Endothelial cell of umbilical vein (primary cell): ENCODE results near the gene ZNRF3. TPM values are rescaled to one million over a fixed set of nuclear protein-coding genes. Genes with fewer than 3 reads are reported as not detected.

Source experiments
- BruUV-seq: library from RNA; stranded (reverse); fragments of 400-500 nt; replicated peaks from 2 replicates; lab custom pipeline; 2021; lab: Mats Ljungman, UMichigan
- CTCF ChIA-PET: fragments of 300-600, 350-600 bp; sonication (Branson Sonifier 250); formaldehyde crosslinking; loops from one replicate; lab custom pipeline; 2021; ENCODE audit warnings: antibody characterized with exemption, inconsistent platforms; lab: Charles Lee
- POLR2A ChIA-PET: fragments of 300-600, 350-600 bp; sonication (Branson Sonifier 250); formaldehyde crosslinking; loops from one replicate; lab custom pipeline; 2021; ENCODE audit warnings: antibody characterized with exemption, inconsistent platforms; lab: Charles Lee
- DNase-seq: peaks from one replicate; pipeline ENCODE4 v3.0.0-alpha.2; 2011; ENCODE audit warnings: low read depth, low spot score
- FAIRE-seq: peaks from 2 replicates; lab custom pipeline; 2011; peaks lifted over from hg19 to GRCh38; lab: Jason Lieb, UNC
- H2AFZ ChIP-seq: 2 replicates; pipeline ENCODE4 v1.6.0; 2012; ENCODE audit warnings: low read depth, low read length, control low read depth, inconsistent platforms
- H3K27ac ChIP-seq: 2 replicates; pipeline ENCODE4 v1.5.1; 2011; ENCODE audit warnings: low read depth, mild to moderate bottlenecking, control low read depth, low read length, moderate library complexity; ENCODE audit not compliant: insufficient read depth
- H3K27me3 ChIP-seq, 2 experiments: 2 replicates each; pipeline versions ENCODE4 v1.6.0 to v1.6.1; 2011; ENCODE audit warnings: low read length in 2 of 2, mixed read lengths in 1 of 2; ENCODE audit not compliant: control insufficient read depth in 2 of 2, insufficient read depth in 2 of 2
- H3K36me3 ChIP-seq, 2 experiments: 2 replicates in 1 of 2; 3 replicates in 1 of 2; pipeline ENCODE4 v1.5.1; 2011; ENCODE audit warnings: low read length in 2 of 2, mild to moderate bottlenecking in 1 of 2, moderate library complexity in 1 of 2; ENCODE audit not compliant: control insufficient read depth in 2 of 2, insufficient read depth in 2 of 2; ENCODE audit errors: extremely low read depth in 1 of 2
- H3K4me1 ChIP-seq: 3 replicates; pipeline ENCODE4 v1.5.1; 2011; ENCODE audit warnings: mild to moderate bottlenecking, low read length; ENCODE audit not compliant: control insufficient read depth, insufficient read depth; ENCODE audit errors: extremely low read depth
- H3K4me2 ChIP-seq: 2 replicates; pipeline ENCODE4 v1.6.1; 2011; ENCODE audit warnings: low read length, control low read depth, mixed read lengths; ENCODE audit not compliant: insufficient read depth
- H3K4me3 ChIP-seq, 3 experiments: fragments of 200-600 bp in 1 of 3; sonication (generic), shearing (Covaris generic) in 1 of 3; replicated peaks in 1 of 3; 2 replicates each; pipeline ENCODE4 v1.5.1; 2011 to 2016; ENCODE audit warnings: control low read depth in 3 of 3, low read length in 3 of 3, mild to moderate bottlenecking in 2 of 3, inconsistent platforms in 1 of 3, low read depth in 1 of 3, moderate library complexity in 1 of 3; ENCODE audit not compliant: insufficient read depth in 1 of 3
- H3K79me2 ChIP-seq: 2 replicates; pipeline ENCODE4 v1.6.0; 2012; ENCODE audit warnings: low read length, inconsistent platforms; ENCODE audit not compliant: control insufficient read depth, insufficient read depth
- H3K9ac ChIP-seq: replicated peaks from 2 replicates; pipeline ENCODE3; 2011; ENCODE audit warnings: low read length, control low read depth; ENCODE audit not compliant: insufficient read depth; ENCODE audit errors: extremely low read depth
- H3K9me1 ChIP-seq: replicated peaks from 3 replicates; pipeline ENCODE4 v1.6.0; 2011; ENCODE audit warnings: mild to moderate bottlenecking, low read length; ENCODE audit not compliant: control insufficient read depth, insufficient read depth; ENCODE audit errors: extremely low read depth
- H3K9me3 ChIP-seq: replicated peaks from 2 replicates; pipeline ENCODE4 v1.5.1; 2012; ENCODE audit warnings: low read length, inconsistent platforms; ENCODE audit not compliant: control insufficient read depth, insufficient read depth
- H4K20me1 ChIP-seq: replicated peaks from 2 replicates; pipeline ENCODE3; 2011; ENCODE audit warnings: mild to moderate bottlenecking, low read length; ENCODE audit not compliant: control insufficient read depth, insufficient read depth; ENCODE audit errors: extremely low read depth
- EZH2 ChIP-seq: IDR thresholded peaks from 2 replicates; pipeline ENCODE4 v1.6.1; 2012; ENCODE audit warnings: borderline replicate concordance, low read depth, mild to moderate bottlenecking, moderate library complexity, low read length, inconsistent platforms; ENCODE audit not compliant: severe bottlenecking
- FOS ChIP-seq: IDR thresholded peaks from 2 replicates; pipeline ENCODE4 v1.6.1; 2011; ENCODE audit warnings: mild to moderate bottlenecking, low read length, moderate library complexity, borderline replicate concordance; ENCODE audit not compliant: insufficient read depth
- GATA2 ChIP-seq: IDR thresholded peaks from 2 replicates; pipeline ENCODE4 v1.7.0; 2011; ENCODE audit warnings: low read depth, mild to moderate bottlenecking, moderate library complexity, mixed read lengths, low read length; ENCODE audit not compliant: insufficient read length, insufficient read depth
- JUN ChIP-seq: IDR thresholded peaks from 2 replicates; pipeline ENCODE4 v1.6.1; 2011; ENCODE audit warnings: borderline replicate concordance, low read depth; ENCODE audit not compliant: insufficient read length, insufficient read depth
- MYC ChIP-seq: IDR thresholded peaks from one replicate; pipeline ENCODE4 v1.6.1; 2011; ENCODE audit warnings: mild to moderate bottlenecking, low read depth, low read length
- POLR2A ChIP-seq: IDR thresholded peaks from 2 replicates; pipeline ENCODE4 v1.6.1; 2012; ENCODE audit warnings: low read depth, mild to moderate bottlenecking, control low read depth, low read length
- POLR2AphosphoS5 ChIP-seq: IDR thresholded peaks from 2 replicates; pipeline ENCODE4 v1.6.1; 2012; ENCODE audit warnings: low read depth, mild to moderate bottlenecking, control low read depth, low read length, moderate library complexity; ENCODE audit not compliant: insufficient read depth
- dilution Hi-C: fragments of 300-500 bp; cut with MboI; formaldehyde crosslinking; loops from one replicate; pipeline ENCODE4 v1.15.0; 2019; ENCODE audit warnings: low sequenced_read_pairs; ENCODE audit not compliant: extremely low pct_ligation_motif_present
- intact Hi-C: fragments of 100-400 bp; cut with micrococcal nuclease; formaldehyde crosslinking; loops from one replicate; pipeline ENCODE4 v1.10.0; 2022
- polyA plus RNA-seq, 4 experiments: library from polyadenylated mRNA; depleted of rRNA in 3 of 4; stranded (reverse) in 3 of 4; unstranded in 1 of 4; fragments of >200 nt; gene quantifications; 2 replicates each; pipeline versions ENCODE4 v1.2.1 to v1.2.3, GENCODE V29; 2011 to 2012; ENCODE audit warnings: missing spikeins in 1 of 4
- total RNA-seq: library from RNA; stranded (reverse); gene quantifications from 2 replicates; pipeline ENCODE4 v1.2.3, GENCODE V29; 2021
- TF ChIP-seq, protein P1 (sequence below): IDR thresholded peaks from 2 replicates; pipeline ENCODE4 v1.6.1; 2011; ENCODE audit not compliant: insufficient read depth, insufficient read length

Gene ZNRF3
- total and polyA plus RNA-seq, 2 donors (not counting 3 experiments of a cell fraction or from before 2014, with no cell fraction given), result 2.7 to 5.2 TPM

DNA sequence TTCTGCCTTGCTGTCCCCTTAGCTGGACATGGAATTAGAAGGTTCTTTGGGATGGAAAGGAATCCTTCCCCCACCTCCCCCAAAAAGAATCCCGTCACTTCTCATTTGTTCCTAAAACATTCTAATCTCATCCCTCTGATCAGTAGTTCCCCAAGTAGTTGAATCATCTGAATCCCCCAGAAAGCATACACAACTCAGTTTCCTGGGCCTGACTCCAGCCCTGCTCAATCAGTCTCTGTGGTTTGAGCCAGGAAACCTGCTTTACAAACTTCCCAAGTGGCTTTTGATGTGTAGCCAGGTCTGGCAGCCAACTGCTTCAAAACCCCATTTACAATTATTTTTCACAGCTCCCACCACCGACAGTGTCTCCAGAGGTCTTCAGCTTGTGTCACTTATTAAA, 158.0 kb downstream of the ZNRF3 start:
- intact Hi-C loops, result loop anchor here (2.0 kb wide), 1 partner anchor 203 kb away; no protein-coding TSS in a partner anchor
- Histone ChIP-seq H4K20me1 (no peaks in the 10 kb centered on the region), H3K79me2 (no peaks in the 10 kb centered on the region), H3K4me2 (no peak overlapping the region), H3K4me3 (no peak overlapping the region), H3K9me1 (no peaks in the 10 kb centered on the region), H3K27me3 (no peaks in the 10 kb centered on the region), H3K9me3 (no peaks in the 10 kb centered on the region), H3K27ac (no peak overlapping the region), H3K36me3 (no peaks in the 10 kb centered on the region), H3K9ac (no peak overlapping the region), H2AFZ (no peak overlapping the region), H3K4me1 (peaks cover 28% of the 10 kb centered on the region)
- ChIA-PET CTCF (interaction anchor here (0.8 to 10.2 kb wide), 30 partner anchors 10 to 1021 kb away, joined by 3 to 256 read pairs (median 7); partner anchors contain the start of genes C22orf31, XBP1 and ZNRF3), POLR2A (no interaction called here)
- FAIRE-seq (peak; percentile 64), DNase-seq (peak; percentile 56)
- BruUV-seq, result no TSS peak
- dilution Hi-C loops, result no loop called here
- TF ChIP-seq JUN (no peak), POLR2A (no peak), EZH2 (no peak), MYC (no peak), GATA2 (peak; percentile 52)

DNA sequence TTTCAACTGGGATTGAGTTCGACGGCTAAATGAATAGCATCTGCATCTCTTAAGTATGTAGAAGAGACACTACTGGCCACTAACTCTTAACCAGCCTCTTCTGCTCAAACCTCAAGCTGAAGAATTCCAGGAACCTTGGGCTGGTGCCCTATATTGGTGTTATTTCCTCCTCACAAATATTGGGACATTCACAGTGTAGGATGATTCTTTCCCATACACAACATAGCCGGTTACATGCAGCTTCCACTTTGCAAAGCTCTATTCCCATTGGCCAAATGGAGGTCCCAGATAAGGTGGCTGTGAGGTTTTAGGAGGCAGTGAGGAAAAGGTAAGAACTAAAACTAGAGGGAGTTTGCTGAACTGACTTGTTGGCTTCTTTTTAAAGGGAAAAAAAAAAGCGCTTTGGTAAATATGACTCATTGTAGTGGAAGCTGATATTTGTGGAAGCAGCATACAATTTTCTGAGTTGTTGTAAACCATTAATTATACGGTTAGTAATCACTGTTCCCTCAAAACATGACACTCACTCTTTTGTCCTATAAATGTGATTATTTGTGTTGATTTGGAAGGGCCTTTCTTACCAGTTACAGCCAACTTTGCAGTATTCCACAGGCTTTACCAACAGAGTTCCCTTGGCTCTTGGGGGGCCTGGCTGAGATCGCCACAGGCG, 160.7 kb downstream of the ZNRF3 start:
- Histone ChIP-seq H3K79me2 (no peaks in the 10 kb centered on the region), H3K4me1 (peaks cover 28% of the 10 kb centered on the region), H2AFZ (peak overlapping the region; percentile 45), H3K4me2 (peak overlapping the region; percentile 46), H3K27me3 (no peaks in the 10 kb centered on the region), H3K27ac (peak overlapping the region; percentile 80), H3K9me3 (no peaks in the 10 kb centered on the region), H4K20me1 (no peaks in the 10 kb centered on the region), H3K9me1 (no peaks in the 10 kb centered on the region), H3K36me3 (no peaks in the 10 kb centered on the region), H3K4me3 (no peak overlapping the region), H3K9ac (peak overlapping the region; percentile 12)
- CTCF ChIA-PET, result interaction anchor here (1.0 to 10.2 kb wide), 6 partner anchors 13 to 444 kb away, joined by 3 to 256 read pairs (median 6); no protein-coding TSS in a partner anchor
- intact Hi-C loops, result loop anchor here (1.0 to 2.0 kb wide), 2 partner anchors 111 to 201 kb away; no protein-coding TSS in a partner anchor
- BruUV-seq, result no TSS peak
- TF ChIP-seq POLR2AphosphoS5 (no peak), MYC (no peak), EZH2 (no peak), FOS (peak; percentile 59), JUN (peak; percentile 42), GATA2 (no peak), POLR2A (no peak)
- TF ChIP-seq, protein P1, sequence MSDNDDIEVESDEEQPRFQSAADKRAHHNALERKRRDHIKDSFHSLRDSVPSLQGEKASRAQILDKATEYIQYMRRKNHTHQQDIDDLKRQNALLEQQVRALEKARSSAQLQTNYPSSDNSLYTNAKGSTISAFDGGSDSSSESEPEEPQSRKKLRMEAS, result no peak
- POLR2A ChIA-PET, result no interaction called here
- dilution Hi-C loops, result no loop called here
- FAIRE-seq (no peak), DNase-seq (peak; percentile 49)
